ENCODE results near the gene GALE. TPM values are rescaled to one million over a fixed set of nuclear protein-coding genes. Genes with fewer than 3 reads are reported as not detected.

Gene GALE
- total and polyA plus RNA-seq, 2 of the 13 experiments (the other 11 are each of a cell fraction or from before 2014, with no cell fraction given): 85.2 to 88.4 TPM

GRCh38 chr1:23800400-23801337 lies at the start of gene GALE (continued):
- TF ChIP-seq RERE (CRISPR knock-in tag; IDR thresholded peaks at IDR 0.05; ENCODE audit: low read depth) (no peak), ZNF792 (CRISPR knock-in tag; IDR thresholded peaks at IDR 0.05) (no peak; the same call in 1 of the 2 replicates), RFX5 (IDR thresholded peaks at IDR 0.05; ENCODE audit: low read depth, low read length) (no peak), JUNB (CRISPR knock-in tag; IDR thresholded peaks at IDR 0.05; ENCODE audit: borderline replicate concordance) (no peak), REST (IDR thresholded peaks at IDR 0.05; ENCODE audit: borderline replicate concordance in 1 of 2, low read depth in 1 of 2, low read length in 2 of 2) (peak in 1 of 2 experiments; percentile 50; a peak in 1 of 4 replicates), FOXA1 (IDR thresholded peaks at IDR 0.05) (no peak), FOXA1 (CRISPR knock-in tag; IDR thresholded peaks at IDR 0.05) (peak; percentile 44; the same call in 1 of the 2 replicates), ZNF33A (CRISPR knock-in tag; IDR thresholded peaks at IDR 0.05; ENCODE audit: borderline replicate concordance) (no peak), ELK4 (CRISPR knock-in tag; IDR thresholded peaks at IDR 0.05; ENCODE audit: borderline replicate concordance) (no peak), ZBTB38 (CRISPR knock-in tag; IDR thresholded peaks at IDR 0.05) (peak; percentile 64), CSRNP1 (CRISPR knock-in tag; IDR thresholded peaks at IDR 0.05) (no peak), KLF13 (CRISPR knock-in tag; IDR thresholded peaks at IDR 0.05) (no peak), ZNF552 (CRISPR knock-in tag; IDR thresholded peaks at IDR 0.05; ENCODE audit: borderline replicate concordance) (peak; percentile 4; the same call in 1 of the 2 replicates), JUN (CRISPR knock-in tag; IDR thresholded peaks at IDR 0.05) (no peak; the same call in 1 of the 2 replicates), KLF6 (CRISPR knock-in tag; IDR thresholded peaks at IDR 0.05) (peak; percentile 53; the same call in 1 of the 2 replicates), ATF3 (CRISPR knock-in tag; IDR thresholded peaks at IDR 0.05) (no peak)
